H1 (cell line): ENCODE data around the gene HOXC11. TPM values are rescaled to one million over a fixed set of nuclear protein-coding genes. Genes with fewer than 3 reads are reported as not detected.
A peak's percentile ranks its signal among the peaks of the same experiment; 100 is the strongest.

Source experiments
- CTCF ChIA-PET: fragments of 300-600 bp; sonication (Branson Sonifier 250); formaldehyde crosslinking; loops from one replicate; lab custom pipeline; 2021; ENCODE audit not compliant: partially characterized antibody; lab: Charles Lee
- POLR2A ChIA-PET: fragments of 300-600 bp; sonication (Branson Sonifier 250); formaldehyde crosslinking; loops from one replicate; lab custom pipeline; 2021; ENCODE audit warnings: inconsistent platforms; ENCODE audit not compliant: partially characterized antibody; lab: Charles Lee
- DNase-seq, 2 experiments: peaks; one replicate each; pipeline versions ENCODE4 v3.0.0 to v3.0.0-alpha.2; 2010 to 2022; ENCODE audit warnings: low spot score in 2 of 2, low read depth in 1 of 2, mixed read lengths in 1 of 2
- FAIRE-seq: peaks from 2 replicates; lab custom pipeline; 2011; peaks lifted over from hg19 to GRCh38; lab: Jason Lieb, UNC
- H2AFZ ChIP-seq: 2 replicates; pipeline ENCODE4 v1.8.1; 2012; ENCODE audit warnings: low read length, inconsistent platforms
- H2AK5ac ChIP-seq: 2 replicates; pipeline ENCODE4 v1.6.1; 2013; ENCODE audit warnings: low read depth, low read length
- H2BK120ac ChIP-seq: replicated peaks from 2 replicates; pipeline ENCODE3; 2013; ENCODE audit warnings: low read depth, low read length, inconsistent platforms
- H2BK12ac ChIP-seq: 2 replicates; pipeline ENCODE4 v1.6.1; 2013; ENCODE audit warnings: low read depth, low read length
- H2BK15ac ChIP-seq: 2 replicates; pipeline ENCODE4 v1.6.1; 2013; ENCODE audit warnings: low read length
- H2BK20ac ChIP-seq: 2 replicates; pipeline ENCODE4 v1.6.1; 2013; ENCODE audit warnings: low read length
- H2BK5ac ChIP-seq: 2 replicates; pipeline ENCODE4 v1.6.1; 2013; ENCODE audit warnings: low read depth, low read length
- H3K14ac ChIP-seq: 2 replicates; pipeline ENCODE4 v1.6.1; 2013; ENCODE audit warnings: inconsistent platforms; ENCODE audit not compliant: insufficient read length
- H3K18ac ChIP-seq: 2 replicates; pipeline ENCODE4 v1.6.1; 2013; ENCODE audit warnings: low read length; ENCODE audit errors: extremely low read depth
- H3K23ac ChIP-seq: 2 replicates; pipeline ENCODE4 v1.6.1; 2013; ENCODE audit warnings: inconsistent platforms; ENCODE audit not compliant: insufficient read length
- H3K23me2 ChIP-seq: 2 replicates; pipeline ENCODE4 v1.6.1; 2013; ENCODE audit warnings: low read depth, low read length
- H3K27ac ChIP-seq: 2 replicates; pipeline ENCODE4 v1.6.1; 2011; ENCODE audit warnings: low read depth, low read length, inconsistent platforms
- H3K27me3 ChIP-seq, 4 experiments: replicated peaks in 1 of 4; 1 replicate in 1 of 4; 2 replicates in 3 of 4; pipeline versions ENCODE4 v1.6.1 to v1.8.1; 2011 to 2013; ENCODE audit warnings: low read length in 3 of 4, mild to moderate bottlenecking in 3 of 4, inconsistent platforms in 2 of 4, mixed read lengths in 2 of 4, moderate library complexity in 1 of 4; ENCODE audit not compliant: control insufficient read depth in 3 of 4, insufficient read depth in 3 of 4; ENCODE audit errors: extremely low read depth in 1 of 4
- H3K36me3 ChIP-seq, 4 experiments: 2 replicates each; pipeline versions ENCODE4 v1.6.1 to v1.8.1; 2011 to 2013; ENCODE audit warnings: mild to moderate bottlenecking in 4 of 4, low read length in 3 of 4, moderate library complexity in 2 of 4, control low read depth in 1 of 4, inconsistent platforms in 1 of 4; ENCODE audit not compliant: insufficient read depth in 4 of 4, control insufficient read depth in 2 of 4
- H3K4ac ChIP-seq: replicated peaks from 2 replicates; pipeline ENCODE3; 2013; ENCODE audit warnings: low read length, low read depth, mixed read lengths, inconsistent platforms; ENCODE audit not compliant: insufficient read length
- H3K4me1 ChIP-seq, 4 experiments: replicated peaks in 1 of 4; 1 replicate in 1 of 4; 2 replicates in 3 of 4; pipeline versions ENCODE4 v1.6.1 to v1.8.1; 2011 to 2013; ENCODE audit warnings: low read length in 3 of 4, inconsistent platforms in 2 of 4, mixed read lengths in 1 of 4; ENCODE audit not compliant: insufficient read depth in 4 of 4, control insufficient read depth in 3 of 4
- H3K4me2 ChIP-seq, 2 experiments: 2 replicates each; pipeline versions ENCODE4 v1.6.1 to v1.8.1; 2011 to 2013; ENCODE audit warnings: low read depth in 2 of 2, low read length in 2 of 2, control low read depth in 1 of 2, inconsistent platforms in 1 of 2, mild to moderate bottlenecking in 1 of 2; ENCODE audit not compliant: insufficient read depth in 1 of 2
- H3K4me3 ChIP-seq, 4 experiments: fragments of 200-600, 300-600 bp in 1 of 4; sonication (generic), shearing (Covaris generic), sonication (Bioruptor Twin) in 1 of 4; 2 replicates each; pipeline versions ENCODE4 v1.5.1 to v1.8.1; 2011 to 2016; ENCODE audit warnings: low read length in 4 of 4, low read depth in 3 of 4, control low read depth in 2 of 4, inconsistent platforms in 2 of 4, mild to moderate bottlenecking in 2 of 4, mixed read lengths in 1 of 4, moderate library complexity in 1 of 4; ENCODE audit not compliant: insufficient read depth in 2 of 4; ENCODE audit errors: extremely low read depth in 1 of 4
- H3K56ac ChIP-seq: replicated peaks from 2 replicates; pipeline ENCODE3; 2013; ENCODE audit warnings: low read depth, mild to moderate bottlenecking, mixed read lengths, low read length, inconsistent platforms; ENCODE audit not compliant: insufficient read length
- H3K79me1 ChIP-seq: 2 replicates; pipeline ENCODE4 v1.6.1; 2013; ENCODE audit warnings: low read depth, low read length, control low read depth
- H3K79me2 ChIP-seq, 2 experiments: 2 replicates each; pipeline versions ENCODE4 v1.6.1 to v1.8.1; 2012 to 2013; ENCODE audit warnings: low read length in 2 of 2, mild to moderate bottlenecking in 2 of 2, inconsistent platforms in 1 of 2; ENCODE audit not compliant: insufficient read depth in 2 of 2, control insufficient read depth in 1 of 2
- H3K9ac ChIP-seq, 4 experiments: replicated peaks in 1 of 4; 1 replicate in 1 of 4; 2 replicates in 3 of 4; pipeline versions ENCODE4 v1.6.1 to v1.8.1; 2011 to 2013; ENCODE audit warnings: low read depth in 3 of 4, low read length in 3 of 4, control low read depth in 2 of 4, mild to moderate bottlenecking in 2 of 4, moderate library complexity in 2 of 4, inconsistent platforms in 1 of 4; ENCODE audit errors: extremely low read depth in 1 of 4
- H3K9me3 ChIP-seq, 2 experiments: 2 replicates each; pipeline versions ENCODE4 v1.6.1 to v1.8.1; 2012 to 2013; ENCODE audit warnings: mild to moderate bottlenecking in 2 of 2, moderate library complexity in 2 of 2, control low read depth in 1 of 2, inconsistent platforms in 1 of 2, low read depth in 1 of 2, low read length in 1 of 2, mixed read lengths in 1 of 2; ENCODE audit not compliant: insufficient read depth in 2 of 2
- H4K20me1 ChIP-seq, 2 experiments: replicated peaks in 1 of 2; 2 replicates each; pipeline versions ENCODE3 to v1.8.1; 2011 to 2013; ENCODE audit warnings: inconsistent platforms in 2 of 2, low read length in 2 of 2, mild to moderate bottlenecking in 1 of 2; ENCODE audit not compliant: insufficient read depth in 2 of 2, control insufficient read depth in 1 of 2
- H4K5ac ChIP-seq: 2 replicates; pipeline ENCODE4 v1.6.1; 2013; ENCODE audit warnings: low read length, low read depth, mixed read lengths, inconsistent platforms; ENCODE audit not compliant: insufficient read length
- H4K8ac ChIP-seq: 2 replicates; pipeline ENCODE4 v1.8.0; 2013; ENCODE audit warnings: mild to moderate bottlenecking, moderate library complexity, low read length, inconsistent platforms; ENCODE audit not compliant: insufficient read depth; ENCODE audit errors: extremely low read depth
- H4K91ac ChIP-seq: replicated peaks from 2 replicates; pipeline ENCODE3; 2013; ENCODE audit warnings: low read length, mixed read lengths, inconsistent platforms; ENCODE audit not compliant: insufficient read length
- CHD1 ChIP-seq: IDR thresholded peaks from 2 replicates; pipeline ENCODE4 v1.6.1; 2012; ENCODE audit warnings: low read depth, low read length, improper control_type of control experiment
- SUZ12 ChIP-seq: fragments of 200-600 bp; sonication (generic); IDR thresholded peaks from 2 replicates; pipeline ENCODE4 v1.6.1; 2012; ENCODE audit warnings: mild to moderate bottlenecking, inconsistent platforms, low read length, moderate library complexity, mixed read lengths
- WGBS, 2 experiments: shearing (Covaris generic) in 1 of 2; methylation state at CpG; one replicate each; pipeline versions ENCODE4 v1.1.6 to v1.1.7; 2013 to 2015; ENCODE audit warnings: low lambda C conversion rate in 2 of 2, mixed read lengths in 2 of 2, inconsistent platforms in 1 of 2, low coverage in 1 of 2, missing lambda C conversion rate in 1 of 2; ENCODE audit not compliant: insufficient replicate concordance in 2 of 2, insufficient coverage in 1 of 2, insufficient read length in 1 of 2; ENCODE audit errors: extremely low coverage in 1 of 2, missing lambda C conversion rate in 1 of 2; 5-methylcytosine and 5-hydroxymethylcytosine counted together
- polyA plus RNA-seq, 7 experiments: library from polyadenylated mRNA; depleted of rRNA in 3 of 7; stranded (reverse) in 5 of 7; unstranded in 2 of 7; fragments of >200 nt in 5 of 7; fragments of 200-250 nt in 2 of 7; gene quantifications; 1 replicate in 5 of 7; 2 replicates in 1 of 7; 4 replicates in 1 of 7; pipeline versions ENCODE4 v1.2.1 to v1.2.3, GENCODE V29; 2011 to 2013; ENCODE audit warnings: missing spikeins in 2 of 7, mixed read lengths in 2 of 7
- total RNA-seq: library from RNA; stranded (reverse); fragmentation: NEBNext Ultra II Directional; extraction: Animal tissue kit (Norgen Biotek cat#: 25700); gene quantifications from 2 replicates; pipeline ENCODE4 v1.2.1, GENCODE V29; 2021

HOXC11 gene
- total and polyA plus RNA-seq, 2 of the 8 experiments (the other 6 are each of a cell fraction or from before 2014, with no cell fraction given) = not detected

DNA sequence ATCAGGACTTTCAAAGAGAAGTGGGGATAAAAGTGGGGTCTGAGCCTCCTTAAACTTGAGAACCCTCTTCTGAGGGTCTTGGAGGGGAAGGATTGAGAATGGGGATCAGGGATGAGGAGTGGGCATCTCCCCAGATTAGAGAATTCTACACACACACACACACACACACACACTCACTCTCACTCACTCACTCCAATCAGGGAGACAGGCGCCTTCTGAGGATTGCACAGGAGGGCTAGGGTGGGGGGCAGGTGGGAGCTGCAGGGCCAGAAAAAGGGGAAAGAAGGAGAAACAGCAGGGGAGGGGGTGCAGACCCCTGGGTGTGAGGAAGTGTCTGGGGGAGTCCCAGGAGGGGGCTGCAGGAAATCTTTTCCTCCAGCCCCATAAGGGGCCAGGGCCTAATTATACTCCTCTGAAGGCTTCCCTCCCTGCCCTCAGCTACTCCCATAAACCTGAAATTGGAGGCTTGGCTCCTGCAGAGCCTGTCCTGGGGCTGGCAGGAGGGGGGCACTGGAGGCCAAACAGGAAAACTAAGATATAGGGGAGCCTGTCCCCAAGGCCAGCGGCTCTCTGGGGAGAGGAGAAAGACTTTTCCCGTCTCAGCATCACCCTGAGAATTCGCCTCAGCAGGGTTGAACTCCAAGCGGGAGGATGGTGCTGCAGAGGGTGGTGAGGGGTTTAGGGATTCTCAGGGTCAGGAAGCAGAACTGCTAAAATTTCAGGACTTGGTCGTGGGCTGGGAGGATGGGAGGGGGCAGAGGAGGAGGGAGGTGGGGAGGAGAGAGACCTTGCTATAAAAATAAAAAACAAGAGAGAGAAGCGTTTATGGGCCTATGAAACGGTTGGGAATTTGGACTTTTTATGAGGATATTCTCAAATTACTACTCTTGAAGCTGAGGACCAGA is 28.6 kb downstream of the HOXC11 start:
- H3K56ac ChIP-seq = no peak overlapping the region
- DNase-seq (no peak), FAIRE-seq (no peak)
- H2BK5ac ChIP-seq = no peak overlapping the region
- H2BK15ac ChIP-seq = no peak overlapping the region
- H4K8ac ChIP-seq = no peak overlapping the region
- no peak overlapping the region for H3K18ac ChIP-seq
- no peaks in the 10 kb centered on the region for H3K79me1 ChIP-seq
- H3K14ac ChIP-seq = no peak overlapping the region
- H4K20me1 ChIP-seq = peaks cover 11 to 26% of the 10 kb centered on the region in 2 experiments
- no peak overlapping the region for H2BK120ac ChIP-seq
- H4K5ac ChIP-seq = no peak overlapping the region
- H3K4me3 ChIP-seq = no peak overlapping the region
- no peaks in the 10 kb centered on the region for H3K79me2 ChIP-seq
- WGBS, 2 experiments = 14% methylated on average over 8 of the region's 8 CpGs; no CpG with 5 or more reads in 1 of the 2 experiments
- ChIA-PET CTCF (interaction anchor here (0.5 to 11.3 kb wide), 11 partner anchors 11 to 571 kb away, joined by 3 to 172 read pairs (median 7); partner anchors contain the start of genes HOXC10, HOXC5 and HOXC6), POLR2A (interaction anchor here (1.4 kb wide), 1 partner anchor 11 kb away, joined by 6 read pairs; no protein-coding TSS in a partner anchor)
- no peak overlapping the region for H4K91ac ChIP-seq
- no peaks in the 10 kb centered on the region for H3K9me3 ChIP-seq
- peaks cover 0 to 8% (median 2%) of the 10 kb centered on the region in 4 experiments; a peak in 4 of 7 replicates for H3K4me1 ChIP-seq
- no peak overlapping the region for H3K23ac ChIP-seq
- peaks cover 98 to 100% (median 100%) of the 10 kb centered on the region in 4 experiments for H3K27me3 ChIP-seq
- H3K36me3 ChIP-seq = peaks cover 0 to 11% (median 0%) of the 10 kb centered on the region in 4 experiments; a peak in 1 of 8 replicates
- peaks cover 2% of the 10 kb centered on the region; the same call in 1 of the 2 replicates for H3K23me2 ChIP-seq
- no peak overlapping the region for H2AFZ ChIP-seq
- no peak overlapping the region for H2BK12ac ChIP-seq
- no peak overlapping the region for H2BK20ac ChIP-seq
- no peak overlapping the region for H3K27ac ChIP-seq
- TF ChIP-seq SUZ12 (peak; percentile 7), CHD1 (no peak)
- H3K4me2 ChIP-seq = no peak overlapping the region; a peak in 1 of 4 replicates
- no peak overlapping the region for H2AK5ac ChIP-seq
- no peak overlapping the region for H3K9ac ChIP-seq
- H3K4ac ChIP-seq = no peak overlapping the region
